GF-D8 (cell line): ENCODE data around the gene TCN1.
"Not testable (repeated sequence)": the region's sequence is repeated elsewhere in the genome, so short reads cannot be mapped to it uniquely, and the experiment has no call there.

Experiments used
- DNase-seq: peaks from one replicate; lab custom pipeline; 2025; lab: John Stamatoyannopoulos, UW

The TCN1 gene

GRCh38 chr11:59857439-59858434 is 8.6 kb downstream of the TCN1 start:
- DNase-seq: peak; percentile 72

GRCh38 chr11:59854871-59855270 is 11.4 kb downstream of the TCN1 start:
- DNase-seq: peak; percentile 1

GRCh38 chr11:59851416-59851815 is 14.9 kb downstream of the TCN1 start:
- DNase-seq: not testable (repeated sequence)

GRCh38 chr11:59849551-59849950 is 16.7 kb downstream of the TCN1 start:
- not testable (repeated sequence) for DNase-seq

GRCh38 chr11:59849129-59849528 is 17.2 kb downstream of the TCN1 start:
- DNase-seq: peak; percentile 10

- DNase-seq: not testable (repeated sequence)
These were observed 17.8 kb downstream of the TCN1 start for GRCh38 chr11:59848439-59848838.

- no peak for DNase-seq
These were observed 18.7 kb downstream of the TCN1 start for GRCh38 chr11:59847626-59848025.

GRCh38 chr11:59846556-59846955 is 19.7 kb downstream of the TCN1 start:
- DNase-seq: no peak

GRCh38 chr11:59845399-59845798 is 20.9 kb downstream of the TCN1 start, which contains the start of gene CBLIF:
CBLIF (minus strand) TSS chr11:59845499; CDS start chr11:59845453, 46 bp downstream.
- DNase-seq: no peak

GRCh38 chr11:59842316-59842715 is 24.0 kb downstream of the TCN1 start:
- no peak for DNase-seq

- no peak for DNase-seq
These were observed 24.8 kb downstream of the TCN1 start for GRCh38 chr11:59841514-59841913.

- no peak for DNase-seq
These were observed 26.7 kb downstream of the TCN1 start for GRCh38 chr11:59839615-59840014.

GRCh38 chr11:59833602-59834001 is 32.7 kb downstream of the TCN1 start:
- DNase-seq: no peak

GRCh38 chr11:59829358-59829757 is 36.9 kb downstream of the TCN1 start:
- DNase-seq: no peak

- peak; percentile 70 for DNase-seq
These were observed 43.2 kb downstream of the TCN1 start for GRCh38 chr11:59822989-59823566.

- peak; percentile 75 for DNase-seq
These were observed 47.7 kb downstream of the TCN1 start for GRCh38 chr11:59818572-59818971.

GRCh38 chr11:59816434-59816833 is 49.9 kb downstream of the TCN1 start:
- DNase-seq: not testable (repeated sequence)

GRCh38 chr11:59815754-59816153 is 50.5 kb downstream of the TCN1 start:
- no peak for DNase-seq

- DNase-seq: no peak
These were observed 52.3 kb downstream of the TCN1 start for GRCh38 chr11:59814021-59814420.

GRCh38 chr11:59813364-59813763 is 52.9 kb downstream of the TCN1 start:
- DNase-seq: no peak

- DNase-seq: no peak
These were observed 54.1 kb downstream of the TCN1 start for GRCh38 chr11:59812220-59812619.

GRCh38 chr11:59810911-59811259 is 55.4 kb downstream of the TCN1 start:
- DNase-seq: no peak
